ENCODE measurements around the gene MXRA8. TPM values are rescaled to one million over a fixed set of nuclear protein-coding genes. Genes with fewer than 3 reads are reported as not detected.
A peak's percentile ranks its signal among the peaks of the same experiment; 100 is the strongest.

MXRA8 gene
- total and polyA plus RNA-seq, 9 of the 15 experiments (the other 6 are each of a cell fraction or from before 2014, with no cell fraction given): 0.66 to 11.3 (median 6.3) TPM

GRCh38 chr1:1307261-1307922 is 51.0 kb downstream of the MXRA8 start (continued):
- no peak for TF ChIP-seq JUND (IDR thresholded peaks at IDR 0.05; ENCODE audit: borderline replicate concordance, low read depth, low read length)
- TF ChIP-seq JUND (tag; IDR thresholded peaks at IDR 0.05; ENCODE audit: borderline replicate concordance, low read depth, low read length): no peak
- TF ChIP-seq CEBPG (CRISPR knock-in tag; IDR thresholded peaks at IDR 0.05): peak; percentile 40; the same call in 1 of the 2 replicates
- TF ChIP-seq CEBPG (tag; conservative IDR thresholded peaks at IDR 0.05 in 1 of 2, IDR thresholded peaks at IDR 0.05 in 1 of 2): no peak
- TF ChIP-seq ZFPM2 (CRISPR knock-in tag; IDR thresholded peaks at IDR 0.05): no peak
- 0 out of 2 replicates have a peak, but pooled peaks have one; percentile 42 for TF ChIP-seq ZNF740 (CRISPR knock-in tag; IDR thresholded peaks at IDR 0.05)
- no peak for TF ChIP-seq ZNF740 (tag; IDR thresholded peaks at IDR 0.05)
- TF ChIP-seq ID3 (CRISPR knock-in tag; IDR thresholded peaks at IDR 0.05): no peak
- no peak for TF ChIP-seq ID3 (tag; IDR thresholded peaks at IDR 0.05)
- no peak for TF ChIP-seq PPARD (CRISPR knock-in tag; IDR thresholded peaks at IDR 0.05)
- TF ChIP-seq TOE1 (IDR thresholded peaks at IDR 0.05; ENCODE audit: borderline replicate concordance): no peak
- no peak for TF ChIP-seq TOE1 (CRISPR knock-in tag; IDR thresholded peaks at IDR 0.05; ENCODE audit: borderline replicate concordance, low read depth)
- TF ChIP-seq YBX1 (IDR thresholded peaks at IDR 0.05): no peak
- TF ChIP-seq ATF1 (CRISPR knock-in tag; IDR thresholded peaks at IDR 0.05): no peak
- TF ChIP-seq ATF1 (tag; IDR thresholded peaks at IDR 0.05): no peak
- no peak for TF ChIP-seq PHF21A (IDR thresholded peaks at IDR 0.05; ENCODE audit: borderline replicate concordance, low read depth)
- TF ChIP-seq FOXM1 (IDR thresholded peaks at IDR 0.05; ENCODE audit: low read depth): no peak
- no peak for TF ChIP-seq FOXM1 (CRISPR knock-in tag; IDR thresholded peaks at IDR 0.05; ENCODE audit: low read depth)
- TF ChIP-seq XRCC3 (IDR thresholded peaks at IDR 0.05): no peak
- TF ChIP-seq EP400 (IDR thresholded peaks at IDR 0.05): no peak
- TF ChIP-seq MAZ (CRISPR knock-in tag; conservative IDR thresholded peaks at IDR 0.05 in 1 of 2, IDR thresholded peaks at IDR 0.05 in 1 of 2): no peak
- no peak for TF ChIP-seq SLC30A9 (CRISPR knock-in tag; IDR thresholded peaks at IDR 0.05)
- TF ChIP-seq SRSF3 (IDR thresholded peaks at IDR 0.05; ENCODE audit: insufficient read depth, low read length): no peak
- no peak for TF ChIP-seq ZNF431 (CRISPR knock-in tag; IDR thresholded peaks at IDR 0.05)
- TF ChIP-seq STAT5B (CRISPR knock-in tag; IDR thresholded peaks at IDR 0.05): no peak
- no peak for TF ChIP-seq RAD51 (IDR thresholded peaks at IDR 0.05; ENCODE audit: borderline replicate concordance, low read depth)
- no peak for TF ChIP-seq RBFOX2 (IDR thresholded peaks at IDR 0.05; ENCODE audit: low read depth, low read length)
- peak; percentile 38; the same call in 1 of the 2 replicates for TF ChIP-seq ZBTB2 (IDR thresholded peaks at IDR 0.05)
- 0 out of 4 replicates have a peak, but pooled peaks of 1 of the 2 experiments have one; percentile 30 for TF ChIP-seq FOXA3 (CRISPR knock-in tag; conservative IDR thresholded peaks at IDR 0.05 in 1 of 2, IDR thresholded peaks at IDR 0.05 in 1 of 2)
